ENCODE data around the gene MYZAP.

DNA sequence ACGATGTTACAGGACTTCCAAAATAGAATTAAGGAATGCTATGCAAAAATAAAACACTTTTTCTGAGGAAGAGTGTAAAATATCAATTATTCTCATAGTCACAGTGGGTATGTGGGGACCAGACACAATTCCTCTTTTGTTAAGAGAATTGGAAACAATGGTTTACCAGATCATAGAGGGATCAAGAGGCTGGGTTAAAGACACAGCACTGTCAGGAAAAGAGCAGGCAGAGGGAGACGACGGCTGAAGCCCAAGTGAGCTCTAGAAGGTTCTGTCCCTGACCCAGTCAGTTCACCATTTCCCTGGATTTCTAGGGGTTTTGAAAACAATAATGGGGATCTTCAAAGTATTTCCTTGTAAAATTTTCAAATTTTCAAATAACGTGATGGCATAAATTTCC, 60.8 kb downstream of the MYZAP start:
- TF ChIP-seq, protein P1, sequence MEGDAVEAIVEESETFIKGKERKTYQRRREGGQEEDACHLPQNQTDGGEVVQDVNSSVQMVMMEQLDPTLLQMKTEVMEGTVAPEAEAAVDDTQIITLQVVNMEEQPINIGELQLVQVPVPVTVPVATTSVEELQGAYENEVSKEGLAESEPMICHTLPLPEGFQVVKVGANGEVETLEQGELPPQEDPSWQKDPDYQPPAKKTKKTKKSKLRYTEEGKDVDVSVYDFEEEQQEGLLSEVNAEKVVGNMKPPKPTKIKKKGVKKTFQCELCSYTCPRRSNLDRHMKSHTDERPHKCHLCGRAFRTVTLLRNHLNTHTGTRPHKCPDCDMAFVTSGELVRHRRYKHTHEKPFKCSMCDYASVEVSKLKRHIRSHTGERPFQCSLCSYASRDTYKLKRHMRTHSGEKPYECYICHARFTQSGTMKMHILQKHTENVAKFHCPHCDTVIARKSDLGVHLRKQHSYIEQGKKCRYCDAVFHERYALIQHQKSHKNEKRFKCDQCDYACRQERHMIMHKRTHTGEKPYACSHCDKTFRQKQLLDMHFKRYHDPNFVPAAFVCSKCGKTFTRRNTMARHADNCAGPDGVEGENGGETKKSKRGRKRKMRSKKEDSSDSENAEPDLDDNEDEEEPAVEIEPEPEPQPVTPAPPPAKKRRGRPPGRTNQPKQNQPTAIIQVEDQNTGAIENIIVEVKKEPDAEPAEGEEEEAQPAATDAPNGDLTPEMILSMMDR (IDR thresholded peaks at IDR 0.05): no peak
- no peak for TF ChIP-seq TCF7L2 (IDR thresholded peaks at IDR 0.05; ENCODE audit: low read depth, low read length)
